Effector CD8-positive, alpha-beta T cell (primary cell): ENCODE results near the gene SLC17A5.
"Not testable (repeated sequence)": the region's sequence is repeated elsewhere in the genome, so short reads cannot be mapped to it uniquely, and the experiment has no call there.

ENCODE experiments used
- DNase-seq: peaks from one replicate; lab custom pipeline; 2025; lab: John Stamatoyannopoulos, UW

The SLC17A5 gene

DNA sequence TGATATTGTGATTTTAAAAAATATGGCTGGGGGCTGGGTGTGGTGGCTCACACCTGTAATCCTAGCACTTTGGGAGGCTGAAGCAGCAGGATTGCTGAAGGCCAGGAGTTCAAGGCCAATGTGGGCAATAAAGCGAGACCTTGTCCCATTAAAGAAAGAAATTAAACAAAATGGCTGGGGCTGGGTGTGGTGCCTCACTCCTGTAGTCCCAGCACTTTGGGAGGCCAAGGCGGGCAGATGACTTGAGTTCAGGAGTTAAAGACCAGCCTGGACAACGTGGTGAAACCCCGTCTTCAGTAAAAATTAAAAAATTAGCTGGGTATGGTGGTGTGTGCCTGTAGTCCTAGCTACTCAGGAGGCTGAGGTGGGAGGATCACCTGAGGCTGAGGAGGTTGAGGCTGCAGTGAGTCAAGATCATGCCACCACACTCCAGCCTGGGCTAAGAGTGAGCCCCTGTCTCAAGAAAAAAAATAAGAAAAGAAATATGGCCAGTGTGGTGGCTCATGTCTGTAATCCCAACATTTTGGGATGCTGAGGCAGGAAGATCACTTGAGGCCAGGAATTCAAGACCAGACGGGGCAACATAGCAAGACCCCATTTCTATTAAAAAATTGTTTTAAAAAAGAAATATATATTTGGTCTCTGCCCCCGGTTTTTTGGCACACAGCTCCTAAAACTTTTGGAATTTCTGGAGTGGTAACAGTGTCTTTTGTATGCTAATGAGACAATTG is 39.8 kb downstream of the SLC17A5 start:
- DNase-seq = no peak

DNA sequence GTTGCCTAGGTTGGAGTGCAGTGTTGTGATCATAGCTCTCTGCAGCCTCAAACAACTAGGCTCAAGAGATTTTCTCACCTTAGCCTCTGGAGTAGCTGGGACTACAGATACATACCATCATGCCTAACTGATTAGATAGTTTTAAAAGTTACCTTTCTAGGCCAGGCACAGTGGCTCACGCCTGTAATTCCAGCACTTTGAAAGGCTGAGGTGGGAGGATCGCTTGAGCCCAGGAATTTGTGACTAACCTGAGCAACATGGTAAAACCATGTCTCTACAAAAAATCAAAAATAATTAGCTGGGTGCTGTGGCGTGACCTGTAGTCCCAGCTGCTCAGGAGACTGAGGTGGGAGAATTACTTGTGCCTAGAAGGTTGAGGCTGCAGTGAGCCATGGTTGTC is 41.2 kb downstream of the SLC17A5 start:
- no peak for DNase-seq

DNA sequence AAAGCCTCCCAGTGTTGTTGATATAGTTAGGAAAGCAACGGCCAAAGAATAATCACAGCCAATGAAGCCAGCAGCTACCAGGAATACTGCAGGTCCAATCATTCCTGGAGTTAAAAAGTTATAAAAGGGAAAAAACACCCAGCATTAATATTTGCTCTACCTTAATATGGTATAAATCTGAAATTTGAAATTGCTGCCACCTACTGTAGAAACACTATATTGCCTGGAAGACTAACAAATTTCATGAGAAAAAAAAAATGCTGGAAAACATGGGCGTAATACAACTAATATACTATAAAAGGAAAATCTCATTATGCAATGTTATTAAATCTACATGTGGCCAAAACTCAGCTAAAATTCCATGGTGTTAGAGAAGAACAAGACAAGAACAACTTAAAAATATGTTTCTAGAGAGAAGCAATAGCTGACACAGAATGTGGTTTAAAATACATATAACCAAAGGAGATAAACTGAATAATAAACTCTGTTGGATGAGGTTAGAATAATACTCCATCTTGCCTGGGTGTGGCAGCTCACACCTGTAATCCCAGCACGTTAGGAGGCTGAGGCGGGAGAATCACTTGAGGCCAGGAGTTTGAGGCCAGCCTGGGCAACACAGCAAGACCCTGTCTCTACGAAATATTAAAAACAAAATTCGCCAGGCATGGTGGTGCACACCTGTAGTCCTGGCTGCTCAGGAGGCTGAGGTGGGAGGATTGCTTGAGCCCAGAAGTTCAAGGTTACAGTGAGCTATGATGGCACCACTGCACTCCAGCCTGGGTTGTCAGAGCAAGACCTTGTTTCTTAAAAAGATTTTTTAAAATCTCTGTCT is 43.1 kb downstream of the SLC17A5 start:
- no peak for DNase-seq

DNA sequence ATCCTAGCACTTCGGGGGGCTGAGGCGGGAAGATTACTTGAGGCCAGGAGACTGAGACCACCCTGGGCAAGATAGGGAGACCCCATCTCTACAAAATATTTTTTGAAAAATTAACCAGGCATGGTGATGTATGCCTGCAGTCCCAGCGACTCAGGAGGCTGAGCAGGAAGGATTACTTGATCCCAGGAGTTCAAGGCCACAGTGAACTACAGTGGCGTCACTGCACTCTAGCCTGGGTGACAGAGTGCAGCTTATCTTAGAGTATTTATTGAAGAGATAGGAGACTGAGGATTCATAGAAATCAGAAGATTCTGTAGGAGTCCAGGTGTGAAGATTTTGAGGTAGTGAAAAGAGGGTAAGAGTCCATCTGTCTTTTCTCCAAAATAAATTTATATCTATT is 45.0 kb downstream of the SLC17A5 start:
- no peak for DNase-seq

DNA sequence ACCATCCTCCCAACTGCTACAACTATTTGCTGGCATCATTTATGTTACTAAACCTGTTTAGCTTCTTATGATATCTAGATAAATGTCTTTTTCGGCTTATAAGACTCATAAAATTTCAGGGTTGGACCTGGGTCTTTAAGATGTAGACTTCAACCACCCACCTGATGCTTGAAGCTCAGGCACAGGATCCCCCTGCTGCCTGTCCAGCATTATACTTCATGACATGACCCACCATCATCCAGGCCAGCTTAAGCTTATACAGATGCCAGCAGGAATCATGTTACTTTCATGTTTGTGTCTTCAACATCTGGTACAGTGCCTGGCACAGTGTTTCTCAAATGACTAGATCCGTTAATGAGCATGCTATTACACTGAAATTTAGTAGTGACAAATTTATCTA is 47.4 kb downstream of the SLC17A5 start:
- no peak for DNase-seq

DNA sequence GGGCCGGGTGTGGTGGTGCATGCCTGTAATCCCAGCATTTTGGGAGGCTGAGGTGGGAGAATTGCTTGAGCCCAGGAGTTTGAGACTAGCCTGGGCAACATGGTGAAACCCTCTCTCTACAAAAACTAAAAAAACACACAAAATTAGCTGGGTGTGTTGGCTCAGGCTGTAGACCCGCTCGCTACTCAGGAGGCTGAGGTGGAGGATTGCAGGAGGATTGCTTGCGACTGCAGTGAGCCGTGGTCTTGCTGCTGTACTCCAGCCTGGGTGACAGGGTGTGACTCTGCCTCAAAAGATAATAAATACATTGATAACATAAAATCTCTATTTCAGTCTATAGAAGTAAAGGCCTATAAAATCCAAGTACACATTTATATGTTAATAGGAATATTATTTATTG is 49.3 kb downstream of the SLC17A5 start:
- no peak for DNase-seq

DNA sequence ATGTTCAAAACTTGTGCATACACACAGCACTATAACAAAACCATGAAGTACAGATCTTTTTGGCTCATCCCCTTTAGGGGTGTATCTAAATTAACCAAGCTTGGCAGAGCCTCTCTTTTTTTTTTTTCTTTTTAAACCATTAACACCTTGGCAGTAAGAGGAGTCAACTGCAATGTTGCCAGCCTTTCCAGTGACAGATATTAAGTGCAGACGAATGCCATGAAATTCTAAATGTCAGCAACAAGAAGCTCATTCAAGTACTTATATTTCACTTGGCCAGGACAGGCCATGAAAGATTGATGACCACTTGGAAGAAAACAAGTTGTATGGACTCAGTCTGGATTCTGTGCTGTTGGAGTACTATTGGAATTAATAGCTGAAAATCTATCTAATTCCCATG is 49.8 kb downstream of the SLC17A5 start:
- no peak for DNase-seq

DNA sequence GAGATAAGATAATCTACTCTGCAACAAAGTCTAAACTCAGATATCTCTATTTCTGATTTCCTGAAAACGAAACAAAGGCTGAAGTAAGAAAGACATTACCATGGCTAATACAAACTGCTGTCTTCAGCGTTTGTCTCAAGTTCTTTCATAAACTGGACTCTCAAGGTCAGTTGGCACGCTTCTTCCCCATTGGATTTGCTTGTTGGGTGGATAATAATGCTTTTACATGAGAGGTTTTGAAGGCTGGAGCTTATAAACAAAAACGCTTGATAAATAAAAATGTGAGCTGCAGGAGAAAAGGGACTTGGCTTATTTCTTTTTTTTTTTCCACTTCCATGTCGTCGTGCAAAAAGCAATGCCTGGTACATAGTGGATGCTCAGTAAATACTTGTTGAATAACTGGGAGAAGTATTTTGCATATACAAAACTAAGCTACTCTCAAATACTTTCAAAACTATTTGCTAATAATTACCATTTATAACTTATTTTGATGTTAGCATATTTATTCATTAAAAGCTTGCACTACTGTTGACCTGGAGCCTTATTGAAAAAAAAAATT is 67.3 kb downstream of the SLC17A5 start:
- no peak for DNase-seq

DNA sequence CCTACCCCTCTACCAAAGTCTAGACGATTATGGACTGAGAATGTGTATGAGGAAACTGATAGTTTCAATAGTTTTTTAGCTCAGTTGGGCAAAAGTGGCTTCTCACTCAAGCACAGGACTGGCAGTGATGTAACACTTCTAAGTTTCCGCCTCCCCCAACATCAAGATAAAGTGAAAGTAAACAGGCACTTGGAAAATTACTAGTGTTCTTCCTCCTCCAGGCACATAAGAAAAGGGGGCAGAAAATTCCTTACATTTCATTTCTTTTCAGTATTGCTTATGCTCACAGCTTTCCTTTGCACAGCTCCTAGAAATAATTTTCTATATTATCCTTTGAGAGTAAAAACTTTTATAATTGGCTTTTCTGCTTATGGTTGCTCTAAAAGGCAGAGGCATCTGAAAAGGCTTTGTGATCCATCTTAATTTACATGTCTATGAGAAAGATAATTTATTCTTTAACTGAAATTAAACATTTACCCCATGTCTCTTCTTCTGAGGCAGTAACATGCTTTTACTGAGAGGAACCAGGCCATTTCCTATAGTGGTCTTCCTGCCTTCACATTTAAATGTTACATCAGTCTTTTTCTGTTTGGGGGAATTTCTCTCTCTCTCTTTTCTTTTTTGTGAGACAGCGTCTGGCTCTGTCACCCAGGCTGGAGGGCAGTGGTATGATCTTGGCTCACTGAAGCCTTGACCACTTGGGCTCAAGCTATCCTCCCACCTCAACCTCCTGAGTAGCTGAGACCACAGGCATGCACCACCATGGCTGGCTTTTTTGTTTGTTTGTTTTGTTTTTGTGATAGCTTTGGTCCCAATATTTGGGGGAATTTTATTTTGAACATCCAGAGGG is 68.0 kb downstream of the SLC17A5 start:
- DNase-seq = peak; percentile 7

DNA sequence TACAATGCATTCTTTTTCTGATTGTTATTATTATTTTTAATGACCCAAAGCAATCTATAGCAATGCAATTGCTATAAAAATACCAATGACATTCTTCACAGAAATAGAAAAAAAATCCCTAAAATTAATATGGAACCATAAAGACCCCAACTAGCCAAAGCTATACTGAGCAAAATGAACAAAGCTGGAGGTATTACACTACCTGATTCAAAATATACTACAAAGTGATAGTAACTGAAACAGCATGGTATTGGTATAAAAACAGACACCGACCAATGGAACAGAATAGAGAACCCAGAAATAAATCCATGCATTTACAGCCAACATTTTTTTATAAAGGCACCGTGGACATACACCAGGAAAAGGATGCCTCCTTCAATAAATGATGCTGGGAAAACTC is 72.5 kb downstream of the SLC17A5 start:
- DNase-seq = no peak

DNA sequence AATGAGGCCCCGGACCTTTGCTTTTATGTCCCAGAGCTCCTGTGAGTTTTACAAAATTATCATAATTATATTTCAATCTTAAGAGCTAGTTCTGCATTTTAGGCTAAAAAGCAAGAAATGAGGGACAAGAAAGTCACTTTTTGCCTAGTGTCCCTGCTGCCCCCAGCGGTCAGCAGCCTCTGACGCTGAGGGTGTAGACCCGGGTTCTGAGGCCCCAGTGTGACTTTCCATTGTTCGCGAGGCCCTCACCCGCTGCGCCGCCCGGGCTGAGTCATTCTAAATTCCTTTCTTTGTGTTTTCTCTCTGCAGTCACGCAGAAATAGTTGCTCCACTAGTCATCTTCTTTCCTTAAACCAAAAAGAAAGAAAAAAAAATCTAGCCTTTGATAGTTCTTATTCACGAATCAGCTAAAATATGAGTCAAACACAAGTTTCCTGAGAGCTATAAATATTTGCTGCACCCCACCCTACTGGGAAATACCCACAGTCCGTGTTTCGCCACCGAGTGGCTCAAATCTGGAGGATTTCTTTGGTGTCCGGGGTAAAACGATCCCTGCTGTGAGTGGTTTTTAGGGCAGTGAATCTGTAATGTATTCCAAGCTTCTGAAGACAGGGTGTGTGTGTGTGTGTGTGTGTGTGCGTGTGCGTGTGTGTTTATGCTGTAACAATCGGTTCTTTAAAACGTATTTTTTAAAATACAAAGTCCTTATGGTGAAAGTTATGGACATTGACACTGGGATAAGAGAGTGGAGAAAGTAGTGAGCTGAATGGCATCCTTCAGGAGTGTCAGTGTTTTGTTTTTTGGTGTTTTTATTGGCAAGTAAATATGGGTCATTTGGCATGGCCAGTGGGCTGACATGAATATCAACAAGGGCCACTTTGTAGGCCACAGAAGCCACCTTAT is 73.3 kb downstream of the SLC17A5 start:
- DNase-seq = no peak

DNA sequence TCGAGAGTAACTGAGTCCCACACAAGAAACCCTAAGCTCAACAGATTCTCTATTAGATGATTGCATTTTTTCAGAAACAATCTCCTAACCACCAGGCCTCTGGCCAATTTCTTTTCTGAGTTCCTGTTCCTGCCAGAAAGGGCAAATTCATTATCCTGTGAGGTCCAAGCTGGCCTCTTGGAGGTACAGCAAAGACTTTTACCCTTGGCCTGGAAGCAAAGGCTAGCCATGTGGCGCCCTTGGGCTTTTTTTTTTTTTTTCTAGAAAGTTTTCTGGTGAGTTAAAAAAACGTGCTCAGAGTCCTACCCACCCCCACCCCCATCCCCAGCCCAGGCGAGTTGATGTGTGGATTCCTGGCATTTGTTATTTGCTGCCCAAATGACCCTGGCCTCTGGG is 73.9 kb downstream of the SLC17A5 start:
- no peak for DNase-seq

DNA sequence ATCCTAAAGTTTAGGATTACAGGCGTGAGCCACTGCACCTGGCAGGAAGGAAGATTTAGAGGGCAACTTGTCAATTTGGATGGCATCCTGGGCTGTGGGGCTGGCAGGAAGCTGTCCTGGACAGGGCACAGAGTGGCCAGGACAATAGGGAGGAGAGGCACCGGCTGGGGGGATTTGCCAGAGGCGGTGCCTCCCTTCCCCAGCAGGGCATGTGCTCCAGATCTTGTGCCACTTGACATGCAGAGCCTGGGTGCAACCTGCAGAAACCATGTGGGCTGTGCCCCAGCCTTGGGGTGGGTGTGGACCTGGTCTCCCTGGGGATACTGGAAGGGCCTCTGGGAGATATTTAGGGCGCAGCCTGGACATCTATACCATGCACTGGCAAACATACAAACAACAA is 74.4 kb downstream of the SLC17A5 start:
- no peak for DNase-seq

DNA sequence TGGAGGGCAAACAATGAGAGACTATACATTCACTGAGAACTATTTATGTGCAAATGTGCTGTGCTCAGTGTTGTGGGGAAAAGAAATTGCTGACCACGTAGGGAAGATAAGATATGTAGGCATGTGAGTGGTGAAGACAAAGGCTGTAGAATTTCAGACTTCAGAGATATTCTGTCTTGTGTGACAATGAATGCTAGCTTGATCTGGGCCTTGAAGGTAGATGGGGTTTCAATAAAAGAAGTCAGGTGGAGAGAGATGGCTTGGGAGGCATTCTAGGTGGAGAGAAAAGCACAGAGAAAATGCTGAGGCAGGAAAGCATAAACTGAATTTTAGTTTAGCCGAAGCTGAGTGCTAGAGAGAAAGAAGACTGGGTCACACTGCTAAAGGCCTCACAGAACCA is 76.1 kb downstream of the SLC17A5 start:
- no peak for DNase-seq

DNA sequence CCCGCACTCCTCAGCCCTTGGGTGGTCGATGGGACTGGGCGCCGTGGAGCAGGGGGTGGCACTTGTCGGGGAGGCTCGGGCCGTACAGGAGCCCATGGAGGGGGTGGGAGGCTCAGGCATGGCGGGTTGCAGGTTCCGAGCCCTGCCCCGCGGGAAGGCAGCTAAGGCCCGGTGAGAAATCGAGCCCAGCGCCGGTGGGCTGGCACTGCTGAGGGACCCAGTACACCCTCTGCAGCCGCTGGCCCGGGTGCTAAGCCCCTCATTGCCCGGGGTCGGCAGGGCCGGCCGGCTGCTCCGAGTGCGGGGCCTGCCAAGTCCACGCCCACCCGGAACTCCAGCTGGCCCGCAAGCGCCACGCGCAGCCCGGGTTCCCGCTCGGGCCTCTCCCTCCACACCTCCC is 81.3 kb downstream of the SLC17A5 start:
- not testable (repeated sequence) for DNase-seq

DNA sequence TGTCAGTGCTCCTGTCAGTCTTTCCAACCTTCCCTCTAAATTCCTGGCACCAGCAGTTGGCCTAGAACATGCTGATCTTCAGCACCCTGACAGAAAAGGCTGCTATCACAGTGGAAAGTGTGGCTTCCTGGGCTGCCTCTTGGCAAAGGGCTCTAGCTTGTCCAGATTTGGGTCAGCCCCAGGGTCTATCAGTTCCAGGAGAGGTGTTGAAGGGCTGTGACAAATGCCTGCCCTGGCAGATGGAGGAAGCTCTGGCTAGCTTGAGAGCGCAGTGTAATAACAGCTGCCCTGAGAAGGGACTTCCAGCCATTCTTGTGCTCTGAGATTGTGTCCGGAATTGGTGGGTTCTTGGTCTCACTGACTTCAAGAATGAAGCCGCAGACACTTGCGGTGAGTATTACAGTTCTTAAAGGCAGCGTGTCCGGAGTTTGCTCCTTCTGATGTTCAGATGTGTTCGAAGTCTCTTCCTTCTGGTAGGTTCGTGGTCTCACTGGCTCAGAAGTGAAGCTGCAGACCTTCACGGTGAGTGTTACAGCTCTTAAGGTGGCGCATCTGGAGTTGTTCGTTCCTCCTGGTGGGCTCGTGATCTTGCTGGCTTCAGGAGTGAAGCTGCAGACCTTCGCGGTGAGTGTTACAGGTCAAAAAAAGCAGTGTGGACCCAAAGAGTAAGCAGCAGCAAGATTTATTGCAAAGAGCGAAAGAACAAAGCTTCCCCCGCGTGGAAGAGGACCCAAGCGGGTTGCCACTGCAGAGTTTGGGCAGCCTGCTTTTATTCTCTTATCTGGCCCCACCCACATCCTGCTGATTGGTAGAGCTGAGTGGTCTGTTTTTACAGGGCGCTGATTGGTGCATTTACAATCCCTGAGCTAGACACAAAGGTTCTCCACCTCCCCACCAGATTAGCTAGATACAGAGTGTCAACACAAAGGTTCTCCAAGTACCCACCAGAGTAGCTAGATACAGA is 82.3 kb downstream of the SLC17A5 start:
- not testable (repeated sequence) for DNase-seq

DNA sequence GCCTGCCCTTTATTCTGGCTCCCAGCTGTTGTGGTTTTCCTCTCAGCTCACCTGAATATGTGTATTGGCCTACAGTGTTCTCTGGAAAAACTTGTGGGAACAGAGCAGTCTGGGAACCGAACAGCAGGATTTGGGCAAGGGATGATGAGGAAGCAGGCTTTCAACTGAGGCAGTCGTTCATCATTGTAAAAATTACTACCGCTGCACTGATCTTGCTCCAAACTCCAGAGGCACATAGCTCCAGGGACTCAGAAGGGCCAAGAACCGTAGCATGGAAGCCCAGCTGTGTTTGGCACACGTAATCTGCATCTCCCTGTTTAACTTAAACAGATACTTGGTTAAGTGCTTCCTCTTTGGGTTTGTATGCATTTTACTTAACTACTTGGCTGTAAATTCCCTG is 84.7 kb downstream of the SLC17A5 start:
- DNase-seq = no peak

DNA sequence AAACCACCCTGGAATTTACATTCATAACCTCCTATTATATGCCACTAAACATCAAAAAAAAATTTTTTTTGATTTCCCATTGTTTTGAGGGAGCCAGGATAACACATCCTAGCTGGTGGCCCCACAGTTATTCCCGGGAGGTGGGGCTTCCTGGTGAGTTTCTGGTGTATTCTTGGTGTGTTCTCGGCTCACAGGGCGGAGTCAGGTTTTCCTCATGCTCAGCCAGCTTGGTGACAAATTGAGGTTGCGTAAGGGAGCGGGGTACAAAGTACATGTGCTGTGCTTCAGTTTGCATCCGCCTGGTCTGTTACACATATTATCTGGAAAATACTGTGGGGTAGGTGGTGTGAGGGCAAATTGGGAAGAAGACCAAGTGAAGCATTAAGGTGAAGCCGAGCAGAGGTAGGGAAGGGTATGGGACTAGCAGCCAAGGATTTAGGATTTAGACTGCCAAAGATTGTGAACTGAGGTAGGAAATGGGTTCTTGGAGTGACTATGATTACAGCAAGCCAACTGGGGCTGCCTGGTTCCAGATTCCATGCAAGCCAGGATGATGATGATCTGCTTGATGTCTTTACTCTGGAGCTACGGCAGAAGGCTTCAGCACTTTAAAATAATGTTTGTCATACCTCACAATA is 86.7 kb downstream of the SLC17A5 start:
- DNase-seq = no peak

DNA sequence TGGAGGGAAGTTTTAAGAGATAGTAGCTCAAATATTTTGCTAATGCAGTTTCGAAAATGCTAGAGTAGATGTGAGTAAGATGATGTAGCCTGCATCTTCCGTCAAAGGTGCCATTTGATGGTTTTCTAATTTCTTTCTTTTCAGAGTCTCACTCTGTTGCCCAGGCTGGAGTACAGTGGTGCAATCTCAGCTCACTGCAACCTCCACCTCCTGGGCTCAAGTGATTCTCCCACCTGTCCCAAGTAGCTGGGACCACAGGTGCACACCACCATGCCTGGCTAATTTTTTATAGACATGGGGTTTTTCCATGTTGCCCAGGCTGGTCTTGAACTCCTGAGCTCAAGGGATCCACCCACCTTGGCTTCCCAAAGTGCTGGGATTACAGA is 87.3 kb downstream of the SLC17A5 start:
- not testable (repeated sequence) for DNase-seq
